Activated CD8-positive, alpha-beta memory T cell treated with anti-CD3 and anti-CD28 coated beads, Interleukin-2, amount 50 U/mL, for 1 hour (primary cell): Measurements from ENCODE around the gene FNBP1.
"Not testable (repeated sequence)": the region's sequence is repeated elsewhere in the genome, so short reads cannot be mapped to it uniquely, and the experiment has no call there.

ENCODE experiments used
- DNase-seq: peaks from one replicate; pipeline ENCODE4 v3.0.0-alpha.2; 2020; ENCODE audit errors: extremely low read depth

FNBP1 gene

DNA sequence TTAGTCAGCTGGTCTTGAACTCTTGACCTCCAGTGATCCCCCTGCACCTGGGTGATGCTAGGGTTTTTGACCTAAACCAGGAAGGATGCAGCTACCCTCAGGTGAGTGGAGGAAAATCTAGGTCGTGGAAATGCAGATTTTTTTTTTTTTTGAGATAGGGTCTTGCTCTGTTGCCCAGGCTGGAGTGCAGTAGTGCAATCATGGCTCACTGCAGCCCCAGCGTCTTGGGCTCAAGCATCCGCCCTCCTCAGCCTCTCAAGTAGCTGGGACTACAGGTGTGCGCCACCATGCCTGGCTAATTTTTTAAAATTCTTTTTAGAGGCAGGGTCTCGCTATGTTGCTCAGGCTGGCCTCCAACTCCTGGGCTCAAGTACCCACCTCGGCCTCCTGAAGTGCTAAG lies 51.9 kb downstream of the FNBP1 start:
- not testable (repeated sequence) for DNase-seq

DNA sequence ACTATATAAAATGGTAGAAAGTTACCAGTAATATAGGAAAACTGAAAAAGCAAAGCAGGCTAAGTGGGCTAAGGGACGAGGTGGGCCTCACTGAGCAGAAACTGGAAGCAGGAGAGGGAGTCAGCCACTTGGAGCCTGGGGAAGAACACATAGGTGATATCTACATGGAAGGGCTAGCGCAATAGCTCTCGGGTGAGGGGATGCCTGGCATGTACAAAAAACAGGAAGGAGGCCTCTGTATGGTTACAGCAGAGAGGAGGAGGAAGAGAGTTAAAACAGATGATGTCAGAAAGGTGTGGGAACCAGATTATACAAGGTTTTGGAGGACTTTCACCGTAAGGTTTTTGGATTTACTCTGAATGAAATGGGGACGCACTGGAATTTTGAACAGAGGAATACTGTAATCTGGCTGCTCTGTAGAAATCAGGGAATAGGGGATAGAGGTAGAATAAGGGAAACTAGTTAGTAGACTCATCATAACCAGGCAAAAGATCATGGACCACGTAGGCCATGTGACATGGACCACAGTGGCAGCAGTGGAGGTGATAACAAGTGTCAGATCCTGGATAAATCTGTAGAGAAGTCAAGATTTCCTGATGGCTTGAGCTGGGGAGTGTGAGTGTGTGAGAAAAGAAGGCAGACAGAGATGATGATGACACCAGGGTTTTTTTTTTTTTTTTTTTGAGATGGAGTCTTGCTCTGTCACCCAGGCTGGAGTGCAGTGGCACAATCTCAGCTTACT lies 52.5 kb downstream of the FNBP1 start:
- no peak for DNase-seq

DNA sequence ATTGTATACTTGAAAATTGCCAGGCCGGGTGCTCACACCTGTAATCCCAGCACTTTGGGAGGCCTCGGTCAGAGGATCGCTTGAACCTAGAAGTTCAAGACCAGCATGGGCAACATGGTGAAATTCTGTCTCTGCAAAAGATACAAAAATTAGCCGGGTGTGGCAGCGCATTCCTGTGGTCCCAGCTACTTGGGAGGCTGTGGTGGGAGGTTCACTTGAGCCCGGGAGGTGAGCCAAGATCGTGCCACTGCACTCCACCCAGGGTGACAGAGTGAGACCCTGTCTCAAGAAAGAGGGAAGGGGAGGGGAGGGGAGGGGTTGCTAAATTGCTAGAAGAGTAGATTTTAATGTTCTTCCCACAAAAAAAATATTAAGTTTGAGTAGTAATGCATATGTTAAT lies 53.2 kb downstream of the FNBP1 start:
- no peak for DNase-seq

DNA sequence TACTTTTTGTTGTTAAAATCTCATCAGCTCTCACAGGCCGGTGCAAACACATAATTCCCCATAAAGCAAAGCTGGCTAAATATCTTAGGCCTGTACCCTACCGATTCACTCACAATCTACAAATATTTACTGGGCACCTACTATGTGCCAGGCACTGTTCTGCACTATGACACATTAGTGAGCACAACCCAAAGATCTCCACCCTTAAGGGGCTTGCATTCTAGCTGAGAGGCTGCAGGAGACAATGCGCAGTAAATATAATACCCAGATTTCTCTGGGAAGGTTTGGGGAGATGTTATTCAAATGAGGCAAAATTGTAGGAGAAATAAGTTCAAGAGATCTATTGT lies 53.7 kb downstream of the FNBP1 start:
- no peak for DNase-seq

DNA sequence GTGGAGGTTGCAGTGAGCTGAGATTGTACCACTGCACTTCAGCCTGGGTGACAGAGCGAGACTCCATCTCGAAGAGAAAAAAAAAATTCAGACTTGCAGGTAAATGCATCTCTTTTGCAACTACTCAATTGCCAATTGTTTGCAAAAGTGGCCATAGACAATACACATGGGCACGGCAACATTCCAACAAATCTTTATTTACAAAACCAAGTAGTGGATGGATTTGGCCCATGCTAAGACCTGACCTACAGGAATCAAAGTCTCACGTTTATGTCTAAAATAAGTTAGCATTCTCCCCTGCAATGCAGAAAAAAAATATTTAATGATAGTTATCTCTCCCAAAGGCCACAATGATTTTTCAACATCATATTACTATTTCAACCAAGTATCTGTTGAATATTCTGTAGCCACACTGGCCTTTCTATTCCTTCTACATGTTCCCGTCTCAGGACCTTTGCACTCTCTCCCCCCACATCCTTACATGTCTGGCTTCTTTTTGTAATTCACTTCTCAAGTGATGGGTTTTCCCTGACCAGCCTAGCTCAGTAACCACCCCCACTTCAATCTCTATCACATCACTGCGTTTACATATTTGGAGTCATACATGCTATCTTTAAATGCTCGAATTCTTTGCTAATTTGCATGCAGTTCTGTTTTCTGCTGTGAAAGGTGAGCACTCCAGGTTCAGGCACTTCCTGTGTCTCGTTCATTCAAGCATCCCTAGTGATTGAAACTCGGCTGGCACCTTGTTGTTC lies 54.2 kb downstream of the FNBP1 start:
- no peak for DNase-seq

DNA sequence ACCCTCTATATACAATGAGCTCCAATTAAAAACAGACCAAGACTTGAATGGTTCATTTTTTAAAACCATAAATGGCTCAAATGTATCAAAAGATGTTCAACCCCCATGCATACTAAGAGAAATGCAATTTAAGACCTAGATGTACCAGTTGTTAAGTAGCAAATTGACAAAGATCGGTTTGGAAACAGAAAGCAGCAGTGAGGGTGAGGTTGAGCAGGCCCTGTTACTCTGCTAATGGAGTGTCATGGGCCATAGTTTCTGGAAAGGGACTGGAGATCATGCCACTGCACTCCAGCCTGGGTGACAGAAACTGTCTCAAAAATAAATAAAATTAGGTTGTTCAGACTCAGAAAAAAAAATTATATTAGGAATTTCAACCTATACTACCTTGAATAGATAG lies 55.0 kb downstream of the FNBP1 start:
- DNase-seq = no peak

DNA sequence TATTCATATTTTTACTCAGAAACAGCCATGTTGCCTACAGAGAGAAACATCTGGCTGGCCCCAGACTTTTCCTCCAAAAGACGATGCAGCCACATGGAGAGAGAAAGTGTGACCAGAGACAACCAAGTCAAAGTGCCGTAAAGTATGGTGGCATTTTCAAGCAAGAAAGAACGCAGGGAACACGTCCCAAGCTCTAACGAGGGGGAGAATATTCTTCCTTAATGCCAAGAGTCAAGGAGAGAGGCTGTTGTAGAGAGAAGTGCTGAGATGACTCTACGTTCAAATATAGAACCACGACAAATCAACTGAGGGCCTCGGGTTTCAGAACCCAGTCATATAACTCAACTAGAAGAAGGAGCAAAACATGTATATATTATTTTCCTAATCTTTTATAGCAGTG lies 55.9 kb downstream of the FNBP1 start:
- no peak for DNase-seq

DNA sequence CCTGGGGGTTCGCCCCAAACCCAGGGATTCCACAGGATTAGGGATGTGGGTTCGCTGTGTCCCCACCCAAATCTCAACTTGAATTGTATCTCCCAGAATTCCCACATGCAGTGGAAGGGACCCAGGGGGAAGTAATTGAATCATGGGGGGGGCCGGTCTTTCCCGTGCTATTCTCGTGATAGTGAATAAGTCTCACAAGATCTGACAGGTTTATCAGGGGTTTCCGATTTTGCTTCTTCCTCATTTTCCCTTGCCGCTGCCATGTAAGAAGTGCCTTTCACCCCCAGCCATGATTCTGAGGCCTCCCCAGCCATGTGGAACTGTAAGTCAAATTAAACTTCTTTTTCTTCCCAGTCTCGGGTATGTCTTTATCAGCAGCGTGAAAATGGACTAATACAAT lies 58.4 kb downstream of the FNBP1 start:
- not testable (repeated sequence) for DNase-seq

DNA sequence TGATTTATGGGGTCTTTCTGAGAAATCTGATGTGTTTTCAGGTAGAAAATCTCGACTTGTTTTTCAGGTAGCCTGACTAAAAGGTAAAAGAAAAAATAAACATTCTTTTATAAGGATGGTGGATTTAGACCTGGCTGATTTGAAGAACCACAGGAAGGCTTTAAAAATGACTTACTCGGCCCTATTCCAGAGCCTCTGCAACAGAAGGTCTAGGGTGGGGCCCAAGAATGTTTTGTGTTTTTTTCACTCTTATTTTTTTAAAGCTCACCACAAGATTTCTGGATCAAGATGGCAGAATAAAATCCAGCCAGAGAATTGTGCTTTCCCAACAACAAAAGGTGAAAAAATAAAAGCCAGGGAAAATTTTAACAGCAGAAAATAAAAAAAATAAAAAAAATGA lies 59.1 kb downstream of the FNBP1 start:
- no peak for DNase-seq

DNA sequence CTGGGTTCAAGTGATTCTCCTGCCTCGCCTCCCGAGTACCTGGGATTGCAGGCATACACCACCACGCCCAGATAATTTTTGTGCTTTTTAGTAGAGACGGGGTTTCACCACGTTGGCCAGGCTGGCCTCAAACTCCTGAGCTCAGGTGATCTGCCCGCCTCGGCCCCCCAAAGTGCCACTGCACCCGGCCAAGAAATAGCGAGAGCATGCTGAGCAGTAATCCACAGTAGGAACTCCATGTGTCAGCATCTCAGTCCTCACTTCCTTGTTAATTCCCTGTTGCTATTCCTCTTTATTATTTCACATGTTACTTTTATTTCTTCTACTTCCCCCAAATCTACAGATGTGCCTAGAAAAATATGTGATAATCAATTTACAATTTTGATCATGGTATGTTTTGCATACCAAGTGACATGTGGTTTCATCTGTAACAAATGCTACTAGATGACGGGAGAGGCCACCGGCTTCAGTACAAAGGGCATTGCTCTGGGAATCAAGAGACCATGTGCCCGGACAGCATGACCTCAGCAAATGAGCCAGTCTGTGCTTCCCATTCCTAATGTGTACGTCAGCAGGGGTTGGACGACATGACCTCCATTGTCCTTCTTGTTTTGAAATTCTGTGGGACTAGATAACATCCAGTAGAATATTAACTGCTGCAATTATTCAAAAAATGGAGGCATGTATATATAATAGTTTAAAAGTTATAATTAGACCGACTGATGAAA lies 61.6 kb downstream of the FNBP1 start:
- no peak for DNase-seq

DNA sequence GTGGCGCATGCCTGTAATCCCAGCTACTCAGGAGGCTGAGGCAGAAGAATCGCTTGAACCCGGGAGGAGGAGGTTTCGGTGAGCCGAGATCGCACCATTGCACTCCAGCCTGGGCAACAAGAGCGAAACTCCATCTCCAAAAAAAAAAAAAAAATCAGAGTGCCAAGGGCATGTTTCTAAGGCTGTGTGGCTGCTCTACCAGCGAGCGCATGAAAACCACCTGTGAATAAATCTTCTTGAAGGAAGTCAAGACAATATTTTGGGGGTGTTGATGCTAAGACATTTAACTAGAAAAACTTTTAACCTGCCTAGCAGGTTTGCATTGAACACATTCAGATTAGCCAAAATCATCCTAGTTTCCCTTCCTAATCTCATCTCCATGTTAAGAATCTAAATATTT lies 62.8 kb downstream of the FNBP1 start:
- not testable (repeated sequence) for DNase-seq

DNA sequence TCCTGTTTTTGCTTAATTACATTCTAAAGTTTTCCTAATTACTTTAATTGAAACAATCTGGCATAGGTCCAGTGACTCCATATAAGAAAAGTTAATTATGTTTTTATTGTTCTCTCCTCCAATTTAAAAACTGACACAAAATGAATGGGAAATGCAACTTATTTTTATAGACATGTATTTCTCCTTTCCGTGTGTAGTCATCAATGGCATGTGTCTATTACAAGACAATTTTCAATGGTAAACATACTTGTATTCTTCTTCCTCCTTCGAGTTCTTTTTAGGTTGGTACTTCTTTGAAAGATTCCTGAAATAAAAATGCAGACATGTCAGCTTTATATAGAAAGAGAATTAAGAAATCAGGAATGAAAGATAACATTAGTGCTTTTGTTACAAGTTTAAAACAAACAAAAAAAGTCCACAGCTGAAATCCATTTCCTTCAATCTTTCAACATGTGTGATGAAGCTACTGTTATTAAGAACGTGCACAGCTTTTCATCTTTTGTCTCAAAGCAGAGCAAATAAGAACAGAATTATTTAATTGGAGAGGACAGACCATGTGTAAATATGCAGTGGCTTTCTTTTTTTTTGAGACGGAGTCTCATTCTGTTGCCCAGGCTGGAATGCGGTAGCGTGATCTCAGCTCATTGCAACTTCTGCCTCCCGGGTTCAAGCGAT lies 63.8 kb downstream of the FNBP1 start:
- no peak for DNase-seq

DNA sequence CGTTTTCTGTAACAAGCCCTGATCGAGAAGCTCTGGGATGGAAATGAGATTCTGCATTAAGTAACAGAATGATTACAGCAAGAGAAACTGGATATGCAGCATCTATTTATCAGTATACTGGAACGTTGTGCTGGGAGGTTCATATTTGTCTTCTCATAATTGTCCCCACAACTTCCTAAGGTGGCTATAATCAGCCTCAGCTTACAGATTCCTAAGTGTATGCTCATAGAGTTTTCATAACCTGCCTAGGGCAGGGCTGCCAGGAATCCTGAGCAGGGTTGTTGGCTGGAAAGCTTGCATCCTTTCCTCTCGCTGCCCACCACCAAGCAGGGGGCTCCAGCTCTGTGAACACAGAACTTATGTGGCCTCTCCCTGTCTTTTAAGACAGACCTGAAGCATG lies 70.2 kb downstream of the FNBP1 start:
- DNase-seq = no peak

DNA sequence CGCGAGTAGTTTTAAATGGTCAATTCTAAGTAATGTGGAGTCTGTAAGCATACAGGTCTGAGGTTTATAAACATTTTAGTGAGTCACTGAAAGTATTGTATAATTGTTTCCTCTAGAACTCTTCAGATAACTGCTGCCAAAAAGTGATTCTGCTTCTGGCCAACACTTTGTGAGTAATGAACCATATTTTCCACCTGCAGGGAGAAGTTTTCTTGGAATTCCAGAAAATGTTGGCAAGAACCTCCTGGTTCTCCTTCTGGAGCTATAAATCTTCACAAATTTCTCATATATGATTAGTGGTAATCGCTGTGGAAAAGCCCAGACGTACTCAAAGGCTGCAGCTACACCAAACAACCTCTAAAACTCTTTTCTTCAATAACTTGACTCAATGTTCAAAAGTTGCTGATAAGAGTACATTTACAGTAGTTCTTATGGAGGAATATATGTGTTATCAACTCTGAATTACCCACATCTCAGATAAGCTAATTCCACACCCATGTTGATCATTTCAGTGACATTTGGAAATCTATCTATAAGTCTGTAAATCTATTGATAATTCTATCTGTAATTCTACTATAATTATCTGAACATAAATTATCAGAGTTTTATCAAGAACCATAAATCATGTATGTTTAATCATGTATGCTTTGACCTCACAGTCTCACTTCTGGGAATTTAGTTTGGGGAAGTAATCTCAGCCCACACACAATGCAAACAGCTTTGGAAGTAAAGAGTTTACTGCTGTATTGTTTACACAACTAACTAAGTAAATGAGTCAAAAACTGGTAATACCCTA lies 74.1 kb downstream of the FNBP1 start:
- no peak for DNase-seq

DNA sequence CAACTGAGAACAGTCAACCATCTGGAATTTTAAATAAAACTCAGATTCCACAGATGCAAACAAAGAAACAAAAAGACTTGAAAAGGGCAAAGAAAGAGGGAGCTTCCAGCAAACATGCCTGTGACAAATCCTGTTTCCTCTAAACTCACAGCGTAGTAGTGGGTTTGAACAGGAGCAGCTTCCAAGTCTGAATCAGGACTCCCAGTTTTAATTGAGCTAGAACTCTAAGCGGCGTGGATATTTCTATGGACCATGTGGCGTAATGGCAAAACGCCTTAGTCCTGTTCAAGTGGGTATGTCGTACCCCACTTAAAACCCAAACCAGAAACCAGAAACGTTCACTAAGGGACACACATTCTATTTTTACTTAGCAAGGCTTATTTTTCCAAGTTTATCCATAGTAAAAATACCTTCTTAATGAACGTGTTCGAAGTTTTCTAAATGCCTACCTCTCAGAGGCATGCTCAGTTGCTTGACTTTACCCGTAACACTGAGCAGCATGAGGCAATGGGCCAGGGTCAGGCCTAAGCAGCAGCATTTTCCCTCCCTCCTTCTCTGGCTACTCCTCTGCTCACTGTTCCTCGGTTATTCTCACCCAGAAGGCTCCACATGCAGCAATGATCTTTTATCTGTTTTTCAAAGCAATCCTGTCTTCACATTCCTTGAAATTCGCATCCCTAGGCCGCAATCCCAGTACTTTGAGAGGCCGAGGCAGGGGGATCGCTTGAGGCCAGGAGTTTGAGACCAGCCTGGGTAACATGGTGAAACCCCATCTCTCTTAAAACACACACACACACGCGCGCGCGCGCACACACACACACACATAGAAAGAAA lies 77.9 kb downstream of the FNBP1 start:
- no peak for DNase-seq

DNA sequence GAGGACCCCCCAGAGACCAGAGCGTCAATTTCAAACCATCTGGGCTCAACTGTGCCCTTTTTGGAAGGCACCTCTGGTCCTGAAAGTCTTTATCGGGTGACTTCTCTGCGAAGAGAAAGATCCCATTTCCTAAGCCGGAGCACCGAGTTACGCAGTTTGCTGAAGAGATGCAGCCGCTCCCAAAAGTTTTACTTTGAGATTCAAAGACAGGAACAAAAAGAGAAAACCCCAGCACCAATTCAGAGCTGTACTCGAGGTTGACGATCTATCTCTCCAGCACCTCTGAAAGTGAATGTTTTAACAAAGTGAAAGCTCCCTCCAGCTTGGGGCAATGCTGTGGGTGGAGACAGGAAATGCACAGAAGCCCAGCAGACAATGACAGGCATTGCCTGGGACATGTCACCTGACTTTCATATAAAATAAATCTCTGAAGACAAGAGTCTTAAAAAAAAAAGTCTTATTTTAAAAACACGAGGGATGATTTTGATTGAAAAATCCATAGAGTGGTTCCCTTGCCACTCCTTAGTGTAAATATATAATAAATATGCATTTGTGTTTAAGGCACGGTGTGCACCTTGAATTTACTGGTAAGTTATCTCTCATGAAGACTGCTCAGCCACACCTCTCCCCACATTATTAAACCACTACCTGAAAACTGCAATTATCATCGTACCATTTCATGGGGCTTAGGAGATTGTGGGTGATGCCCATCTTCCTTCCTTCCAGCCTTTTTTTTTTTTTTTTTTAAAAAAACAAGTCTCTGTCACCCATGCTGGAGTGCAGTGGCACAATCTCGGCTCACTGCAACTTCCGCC lies 79.9 kb downstream of the FNBP1 start:
- DNase-seq = peak; percentile 60

DNA sequence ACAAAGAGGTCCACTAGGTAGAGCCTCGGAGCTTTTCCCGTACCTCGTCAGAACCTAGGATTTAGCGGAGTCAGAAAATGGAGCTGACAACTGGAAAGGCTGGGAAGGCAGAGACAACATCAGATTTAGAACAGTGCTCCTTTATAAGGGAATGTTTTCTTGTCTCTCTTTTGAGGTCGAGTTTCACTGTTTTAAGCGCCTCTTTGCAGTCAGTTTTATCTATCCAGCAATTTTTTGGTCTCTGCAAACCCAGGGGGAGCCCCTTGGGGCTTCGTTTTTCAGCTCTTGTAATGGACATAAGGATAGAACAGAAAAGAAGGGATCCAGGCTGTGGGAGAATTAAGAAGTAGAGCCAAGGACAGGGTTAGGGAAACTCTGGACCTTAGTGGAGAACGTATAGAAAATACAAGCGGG lies 80.5 kb downstream of the FNBP1 start:
- no peak for DNase-seq

DNA sequence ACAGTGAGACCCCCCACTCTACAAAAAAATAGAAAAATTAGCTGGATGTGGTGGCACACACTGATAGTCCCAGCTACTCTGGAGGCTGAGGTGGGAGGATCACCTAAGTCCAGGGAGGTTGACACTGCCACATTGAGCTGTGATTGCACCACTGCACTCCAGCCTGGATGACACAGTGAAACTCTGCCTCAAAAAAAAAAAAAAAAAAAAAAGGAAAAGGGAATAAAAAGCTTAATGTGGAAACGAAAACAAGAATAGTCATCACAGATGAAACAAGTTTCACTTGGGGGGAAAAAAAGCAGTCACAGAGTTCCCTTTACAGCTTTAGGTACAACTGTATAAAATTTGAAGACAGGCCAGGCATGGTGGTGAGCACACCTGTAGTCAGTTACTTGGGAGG lies 84.2 kb downstream of the FNBP1 start:
- no peak for DNase-seq

DNA sequence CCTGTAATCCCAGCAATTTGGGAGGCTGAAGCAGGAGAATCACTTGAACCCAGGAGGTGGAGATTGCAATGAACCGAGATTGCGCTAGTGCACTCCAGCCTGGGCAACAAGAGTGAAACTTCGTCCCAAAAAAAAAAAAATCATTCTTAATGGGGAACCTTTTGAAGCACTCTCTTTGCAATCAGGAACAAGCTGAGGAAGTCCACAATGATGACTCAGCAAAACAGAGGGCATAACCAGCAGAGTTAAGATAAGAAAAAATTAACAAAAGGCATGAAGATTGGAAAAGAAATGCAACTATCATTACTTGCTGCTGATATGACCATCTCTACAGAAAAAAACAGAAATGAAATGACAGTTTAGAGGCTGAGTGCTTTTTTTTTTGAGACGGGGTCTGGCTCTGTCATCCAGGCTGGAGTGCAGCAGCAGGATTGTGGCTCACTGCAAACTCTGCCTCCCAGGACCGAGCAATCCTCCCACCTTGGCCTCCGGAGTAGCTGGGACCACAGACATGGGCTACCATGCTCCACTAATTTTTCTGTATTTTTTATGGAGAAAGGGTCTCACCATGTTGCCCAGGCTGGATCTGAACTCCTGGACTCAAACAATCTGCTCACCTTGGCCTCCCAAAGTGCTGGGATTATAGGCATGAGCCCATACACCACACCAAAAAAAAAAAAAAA lies 88.0 kb downstream of the FNBP1 start:
- DNase-seq = no peak
